GM18507 (cell line): ENCODE data around the gene SLC1A5.
"Not testable (repeated sequence)": the region's sequence is repeated elsewhere in the genome, so short reads cannot be mapped to it uniquely, and the experiment has no call there.

Experiments
- DNase-seq: peaks from one replicate; pipeline ENCODE4 v3.0.0; 2011; ENCODE audit warnings: low read depth; ENCODE audit not compliant: insufficient read length; ENCODE audit errors: extremely low spot score
- FAIRE-seq: peaks from 2 replicates; lab custom pipeline; 2011; peaks lifted over from hg19 to GRCh38; lab: Jason Lieb, UNC

SLC1A5 gene

GRCh38 chr19:46776927-46777911, 11.2 kb downstream of the SLC1A5 start:
- no peak for DNase-seq
- FAIRE-seq: no peak

DNA sequence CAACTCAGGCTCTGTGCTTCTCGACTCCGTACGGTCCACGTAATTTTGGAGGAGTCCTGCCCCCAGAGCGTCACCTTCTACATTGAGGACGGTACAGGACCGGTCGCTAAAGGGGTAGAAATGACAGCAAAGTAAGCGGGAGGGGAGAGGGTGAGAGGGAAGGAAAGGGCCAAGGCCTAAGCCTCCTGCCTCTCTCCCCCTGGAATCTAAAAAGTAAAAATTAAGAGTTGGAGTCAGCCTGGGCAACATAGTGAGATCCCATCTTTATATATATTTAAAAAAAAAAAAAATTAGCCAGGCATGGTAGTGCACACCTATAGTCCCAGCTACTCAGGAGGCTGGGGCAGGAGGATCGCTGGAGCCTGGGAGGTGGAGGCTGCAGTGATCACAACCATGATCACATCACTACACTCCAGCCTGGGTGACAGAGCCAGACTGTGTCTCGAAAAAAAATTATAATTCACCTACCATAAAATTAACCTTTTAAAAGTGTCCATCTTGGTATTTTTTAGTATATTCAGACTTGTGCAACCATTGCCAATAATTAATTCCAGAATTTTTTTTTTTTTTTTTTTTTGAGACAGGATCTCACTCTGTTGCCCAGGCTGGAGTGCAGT, 12.6 kb downstream of the SLC1A5 start:
- FAIRE-seq: no peak
- no peak for DNase-seq

GRCh38 chr19:46773018-46773399, 15.4 kb downstream of the SLC1A5 start:
- FAIRE-seq: no peak
- DNase-seq: no peak

DNA sequence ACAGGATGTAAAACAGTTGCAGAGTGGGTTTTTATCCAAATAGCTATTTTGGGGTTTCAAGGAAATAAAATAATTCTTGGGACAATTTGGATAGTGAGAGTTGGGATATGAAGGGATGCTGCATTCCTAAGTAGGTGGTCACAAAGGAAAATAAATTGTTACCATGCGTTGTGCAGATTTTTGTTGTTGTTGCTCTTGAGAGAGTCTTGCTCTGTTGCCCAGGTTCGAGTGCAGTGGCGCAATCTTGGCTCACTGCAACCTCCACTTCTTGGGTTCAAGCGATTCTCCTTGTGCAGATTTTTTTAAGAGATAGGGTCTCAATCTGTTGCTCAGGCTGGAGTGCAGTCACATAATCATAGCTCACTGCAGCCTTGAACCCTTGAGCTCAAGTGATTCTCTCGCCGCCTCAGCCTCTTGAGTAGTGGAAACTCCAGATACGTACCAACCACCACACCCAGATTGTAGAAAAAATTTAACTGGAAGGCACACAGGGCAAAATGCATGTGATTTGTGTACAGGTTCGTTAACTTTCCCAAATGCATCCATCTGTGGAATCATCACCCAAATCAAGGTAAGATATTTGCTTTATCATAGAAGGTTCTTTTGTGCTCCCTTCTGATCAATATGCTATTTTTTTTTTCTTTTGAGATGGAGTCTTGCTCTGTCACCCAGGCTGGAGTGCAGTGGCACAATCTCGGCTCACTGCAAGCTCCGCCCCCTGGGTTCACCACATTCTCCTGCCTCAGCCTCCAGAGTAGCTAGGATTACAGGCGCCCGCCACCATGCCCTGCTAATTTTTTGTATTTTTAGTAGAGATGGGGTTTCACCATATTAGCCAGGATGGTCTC, 16.0 kb downstream of the SLC1A5 start:
- DNase-seq (no peak), FAIRE-seq (no peak)

- DNase-seq, FAIRE-seq: not testable (repeated sequence)
Measured at GRCh38 chr19:46768746-46769145, 19.6 kb downstream of the SLC1A5 start.

DNA sequence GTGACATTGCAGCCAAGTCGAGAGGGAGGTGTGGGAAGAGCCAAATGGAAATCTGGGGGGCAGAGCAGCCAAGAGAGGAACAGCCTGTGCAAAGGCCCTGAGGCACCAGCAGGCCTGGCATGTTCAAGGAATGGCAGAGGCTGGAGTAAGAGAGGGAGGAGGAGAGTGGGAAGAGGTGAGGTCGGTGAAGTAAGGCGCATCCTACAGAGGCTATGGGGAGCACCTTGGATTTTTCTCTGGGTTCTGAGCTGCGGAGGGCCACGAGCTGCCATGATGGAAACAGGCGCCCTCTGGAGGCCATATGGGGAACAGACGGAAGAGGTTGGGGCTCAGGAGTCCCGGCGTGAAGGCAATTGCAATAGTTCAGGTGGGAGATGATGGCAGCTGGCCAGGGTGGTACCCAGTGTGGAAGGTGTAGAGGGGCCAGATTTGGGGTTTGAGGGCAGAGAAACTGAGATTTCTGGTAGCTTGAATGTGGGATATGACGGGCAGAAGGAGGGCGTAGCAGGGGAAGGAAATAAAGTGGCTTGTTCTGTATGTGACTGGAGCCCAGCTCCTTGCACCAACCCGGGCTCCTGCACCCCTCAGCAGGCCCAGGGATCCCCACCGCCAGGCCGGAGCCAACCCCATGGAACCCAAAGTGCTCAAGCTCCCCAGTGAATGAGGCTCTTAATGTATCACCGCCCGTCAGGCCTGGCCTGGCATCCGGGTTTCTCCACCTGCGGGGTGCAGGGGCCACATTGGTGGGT, 21.7 kb downstream of the SLC1A5 start:
- FAIRE-seq (peak; percentile 18), DNase-seq (no peak)

DNA sequence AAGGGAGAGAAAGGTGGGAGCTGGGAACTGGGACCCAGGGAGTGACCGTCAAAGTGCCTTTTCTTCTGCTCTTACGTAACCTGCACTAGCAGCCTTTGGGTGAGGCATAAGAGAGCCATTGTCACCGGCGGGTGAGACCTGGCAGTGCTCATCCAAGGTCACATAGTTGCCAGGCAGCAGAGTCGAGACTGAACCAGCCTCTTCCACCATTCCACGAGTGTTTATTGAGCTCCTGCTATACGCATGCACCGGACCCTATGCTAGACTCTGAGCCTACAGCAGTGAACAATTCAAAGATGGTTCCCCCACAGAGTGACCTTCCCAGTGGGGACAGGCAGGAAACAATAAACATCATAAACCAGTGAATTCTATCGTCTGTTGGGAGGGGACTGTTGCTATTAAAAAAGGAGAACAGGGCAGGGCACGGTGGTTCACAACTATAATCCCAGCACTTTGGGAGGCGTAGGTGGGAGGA, 23.5 kb downstream of the SLC1A5 start:
- DNase-seq (no peak), FAIRE-seq (no peak)

DNA sequence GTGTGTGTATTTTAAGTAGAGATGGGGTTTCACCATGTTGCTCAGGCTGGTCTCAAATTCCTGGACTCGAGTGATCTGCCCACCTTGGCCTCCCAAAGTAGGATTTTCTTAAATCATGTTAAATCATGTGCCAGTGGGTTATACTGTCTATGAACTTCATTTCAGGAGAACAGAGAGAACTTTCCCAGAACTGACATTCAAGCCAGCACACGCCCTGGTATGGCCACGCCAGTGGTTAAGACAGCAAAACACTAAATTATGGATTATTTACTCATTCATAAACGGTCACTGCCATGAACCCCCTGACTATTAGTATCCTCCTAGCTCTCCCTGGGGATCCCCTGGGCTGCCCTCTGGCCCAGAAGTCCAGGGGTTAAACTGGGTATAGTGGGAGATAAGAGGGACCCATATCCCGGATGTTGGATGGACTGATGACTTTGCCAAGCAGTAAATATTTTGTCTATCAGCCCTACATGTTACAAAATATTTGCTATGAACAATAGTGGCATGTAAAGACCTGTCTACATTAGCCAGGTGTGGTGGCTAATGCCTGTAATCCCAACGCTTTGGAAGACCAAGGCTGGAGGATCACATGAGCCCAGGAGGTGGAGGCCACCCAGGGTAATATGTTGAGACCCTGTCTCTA, 26.0 kb downstream of the SLC1A5 start:
- FAIRE-seq (no peak), DNase-seq (no peak)

DNA sequence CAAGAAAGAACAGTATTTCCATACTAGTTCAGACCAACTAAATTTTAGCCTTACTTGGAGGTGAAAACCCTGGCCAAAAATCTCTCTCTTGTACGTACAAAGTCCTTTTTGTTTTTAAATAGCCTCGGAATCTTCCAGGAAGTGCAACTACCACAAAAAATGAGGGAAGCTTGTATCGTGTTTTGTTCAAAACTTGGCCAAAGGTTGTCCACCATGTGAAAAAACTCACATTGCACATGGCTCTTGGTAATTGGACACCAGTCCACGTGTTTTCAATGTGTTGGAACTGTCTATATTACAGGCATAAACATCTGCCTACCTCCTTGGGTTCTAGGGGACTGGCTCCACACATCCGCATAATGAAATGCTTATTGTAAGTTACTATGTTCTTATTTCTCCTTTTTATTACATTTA, 27.0 kb downstream of the SLC1A5 start:
- DNase-seq: no peak
- no peak for FAIRE-seq

DNA sequence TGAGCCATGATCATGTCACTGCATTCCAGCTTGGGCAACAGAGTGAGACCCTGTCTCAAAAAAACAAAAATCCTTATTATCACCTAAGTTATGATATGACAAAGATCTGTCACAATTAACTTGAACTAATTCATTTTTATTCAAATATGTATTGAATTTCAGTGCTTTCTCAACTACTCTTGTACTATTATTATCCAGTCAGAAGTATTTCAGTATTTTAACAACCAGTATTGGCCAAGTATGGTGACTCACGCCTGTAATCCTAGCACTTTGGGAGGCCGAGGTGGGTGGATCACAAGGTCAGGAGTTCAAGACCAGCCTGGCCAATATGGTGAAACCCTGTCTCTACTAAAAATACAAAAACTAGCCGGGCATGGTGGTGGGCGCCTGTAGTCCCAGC, 27.5 kb downstream of the SLC1A5 start:
- DNase-seq, FAIRE-seq: not testable (repeated sequence)

GRCh38 chr19:46760363-46760762, 28.0 kb downstream of the SLC1A5 start:
- no peak for FAIRE-seq
- DNase-seq: no peak

DNA sequence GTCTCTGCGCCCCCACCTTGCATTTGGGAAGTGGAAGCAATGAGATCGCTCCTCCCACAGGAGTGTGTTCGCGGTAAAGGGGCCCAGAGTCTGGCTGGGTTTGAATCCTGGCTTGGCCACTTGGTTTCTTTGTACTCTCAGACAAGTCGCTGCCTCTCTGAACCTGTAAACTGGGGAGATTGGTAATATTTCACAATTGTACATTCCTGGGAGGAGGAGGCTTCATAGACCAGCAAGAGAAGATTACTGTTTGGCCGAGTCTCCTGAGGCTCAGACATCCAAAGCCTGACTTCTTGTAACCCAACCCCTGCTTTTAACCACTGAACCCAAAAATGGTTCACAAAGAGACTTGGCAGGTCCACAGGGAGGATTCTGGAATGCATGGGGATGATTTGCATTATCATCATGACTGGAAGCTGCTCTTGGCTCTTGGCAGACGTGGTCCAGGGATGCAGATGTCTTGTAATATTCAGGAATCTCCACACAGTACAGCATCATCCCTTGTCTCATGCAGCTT, 28.5 kb downstream of the SLC1A5 start:
- FAIRE-seq: no peak
- no peak for DNase-seq

DNA sequence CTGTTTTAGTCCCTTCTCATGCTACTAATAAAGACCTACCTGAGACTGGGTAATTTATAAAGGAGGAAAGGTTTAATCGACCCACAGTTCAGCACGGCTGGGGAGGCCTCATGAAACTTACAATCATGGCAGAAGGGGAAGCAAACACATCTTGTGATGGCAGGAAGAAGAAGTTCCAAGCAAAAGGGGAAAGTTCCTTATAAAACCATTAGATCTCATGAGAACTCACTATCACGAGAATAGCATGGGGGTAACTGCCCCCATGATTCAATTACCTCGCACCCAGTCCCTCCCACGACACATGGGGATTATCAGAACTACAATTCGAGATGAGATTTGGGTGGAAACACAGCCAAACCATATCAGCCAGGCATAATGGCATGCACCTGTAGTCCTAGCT, 29.2 kb downstream of the SLC1A5 start:
- FAIRE-seq: no peak
- DNase-seq: no peak

DNA sequence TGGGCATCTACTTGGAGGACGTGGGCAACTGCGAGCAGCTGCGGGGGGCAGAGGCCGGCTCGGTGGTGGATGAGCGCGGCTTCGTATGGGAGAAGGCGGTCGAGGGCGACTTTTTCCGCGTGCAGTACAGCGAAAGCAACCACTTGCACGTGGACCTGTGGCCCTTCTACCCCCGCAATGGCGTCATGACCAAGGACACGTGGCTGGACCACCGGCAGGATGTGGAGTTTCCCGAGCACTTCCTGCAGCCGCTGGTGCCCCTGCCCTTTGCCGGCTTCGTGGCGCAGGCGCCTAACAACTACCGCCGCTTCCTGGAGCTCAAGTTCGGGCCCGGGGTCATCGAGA, 31.9 kb downstream of the SLC1A5 start:
- DNase-seq: no peak
- FAIRE-seq: no peak

- no peak for FAIRE-seq
- DNase-seq: no peak
Measured at GRCh38 chr19:46755853-46756543, 32.4 kb downstream of the SLC1A5 start.

DNA sequence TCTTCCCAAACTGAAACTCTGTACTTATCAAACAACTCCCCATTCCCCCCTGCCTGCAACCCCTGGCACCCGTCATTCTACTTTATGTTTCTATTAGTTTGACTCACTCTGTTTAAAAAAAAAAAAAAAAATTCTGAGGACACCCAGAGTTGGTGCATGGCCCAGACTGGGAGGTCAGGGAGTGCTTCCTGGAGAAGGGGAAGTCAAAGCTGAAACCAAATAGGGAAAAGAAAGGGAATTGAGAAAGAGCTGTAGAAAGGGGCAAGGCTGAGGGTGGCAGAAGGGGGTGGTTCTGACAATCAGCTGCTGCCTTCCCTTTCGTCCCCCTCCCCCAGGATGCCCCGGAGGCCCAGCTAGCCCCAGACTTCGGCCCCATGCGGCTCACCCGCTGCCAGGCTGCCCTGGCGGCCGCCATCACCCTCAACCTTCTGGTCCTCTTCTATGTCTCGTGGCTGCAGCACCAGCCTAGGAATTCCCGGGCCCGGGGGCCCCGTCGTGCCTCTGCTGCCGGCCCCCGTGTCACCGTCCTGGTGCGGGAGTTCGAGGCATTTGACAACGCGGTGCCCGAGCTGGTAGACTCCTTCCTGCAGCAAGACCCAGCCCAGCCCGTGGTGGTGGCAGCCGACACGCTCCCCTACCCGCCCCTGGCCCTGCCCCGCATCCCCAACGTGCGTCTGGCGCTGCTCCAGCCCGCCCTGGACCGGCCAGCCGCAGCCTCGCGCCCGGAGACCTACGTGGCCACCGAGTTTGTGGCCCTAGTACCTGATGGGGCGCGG, 33.1 kb downstream of the SLC1A5 start:
- FAIRE-seq: no peak
- DNase-seq: no peak

GRCh38 chr19:46753420-46754155, 34.8 kb downstream of the SLC1A5 start:
- FAIRE-seq (peak; percentile 89), DNase-seq (no peak)
